ENCODE results near the gene VPS37C.

Gene VPS37C

GRCh38 chr11:61106894-61107470, 54.2 kb downstream of the VPS37C start:
- H3K4me3 ChIP-seq (ENCODE audit: severe bottlenecking), result no peak overlapping the region
- no peak for ATAC-seq (ENCODE audit: low read depth)
- H3K9me3 ChIP-seq (ENCODE audit: severe bottlenecking), result no peaks in the 10 kb centered on the region
- H3K36me3 ChIP-seq (ENCODE audit: low read depth), result no peaks in the 10 kb centered on the region
- no peak overlapping the region for H3K27ac ChIP-seq (ENCODE audit: poor library complexity, severe bottlenecking)
- H3K27me3 ChIP-seq (ENCODE audit: insufficient read depth, poor library complexity, severe bottlenecking), result no peaks in the 10 kb centered on the region
- no peak for DNase-seq (ENCODE audit: low spot score)
- TF ChIP-seq CTCF (IDR thresholded peaks at IDR 0.05; ENCODE audit: poor library complexity, severe bottlenecking), result no peak
- no peaks in the 10 kb centered on the region for H3K4me1 ChIP-seq (ENCODE audit: insufficient read depth, poor library complexity, severe bottlenecking)

GRCh38 chr11:61106296-61106695, 54.9 kb downstream of the VPS37C start:
- TF ChIP-seq CTCF (IDR thresholded peaks at IDR 0.05; ENCODE audit: poor library complexity, severe bottlenecking), result no peak
- H3K36me3 ChIP-seq (ENCODE audit: low read depth), result no peaks in the 10 kb centered on the region
- DNase-seq (ENCODE audit: low spot score) (no peak), ATAC-seq (ENCODE audit: low read depth) (no peak)
- no peak overlapping the region for H3K27ac ChIP-seq (ENCODE audit: poor library complexity, severe bottlenecking)
- no peaks in the 10 kb centered on the region for H3K27me3 ChIP-seq (ENCODE audit: insufficient read depth, poor library complexity, severe bottlenecking)
- H3K9me3 ChIP-seq (ENCODE audit: severe bottlenecking), result no peaks in the 10 kb centered on the region
- H3K4me3 ChIP-seq (ENCODE audit: severe bottlenecking), result no peak overlapping the region
- no peaks in the 10 kb centered on the region for H3K4me1 ChIP-seq (ENCODE audit: insufficient read depth, poor library complexity, severe bottlenecking)

GRCh38 chr11:61104963-61105362, 56.3 kb downstream of the VPS37C start:
- Histone ChIP-seq H3K36me3 (ENCODE audit: low read depth) (no peaks in the 10 kb centered on the region), H3K4me3 (ENCODE audit: severe bottlenecking) (no peak overlapping the region), H3K4me1 (ENCODE audit: insufficient read depth, poor library complexity, severe bottlenecking) (no peaks in the 10 kb centered on the region), H3K27ac (ENCODE audit: poor library complexity, severe bottlenecking) (no peak overlapping the region), H3K27me3 (ENCODE audit: insufficient read depth, poor library complexity, severe bottlenecking) (no peaks in the 10 kb centered on the region), H3K9me3 (ENCODE audit: severe bottlenecking) (no peaks in the 10 kb centered on the region)
- DNase-seq (ENCODE audit: low spot score) (no peak), ATAC-seq (ENCODE audit: low read depth) (no peak)
- TF ChIP-seq CTCF (IDR thresholded peaks at IDR 0.05; ENCODE audit: poor library complexity, severe bottlenecking), result no peak

- Histone ChIP-seq H3K4me3 (ENCODE audit: severe bottlenecking) (no peak overlapping the region), H3K27me3 (ENCODE audit: insufficient read depth, poor library complexity, severe bottlenecking) (no peaks in the 10 kb centered on the region), H3K27ac (ENCODE audit: poor library complexity, severe bottlenecking) (no peak overlapping the region), H3K4me1 (ENCODE audit: insufficient read depth, poor library complexity, severe bottlenecking) (no peaks in the 10 kb centered on the region), H3K9me3 (ENCODE audit: severe bottlenecking) (no peaks in the 10 kb centered on the region), H3K36me3 (ENCODE audit: low read depth) (no peaks in the 10 kb centered on the region)
- TF ChIP-seq CTCF (IDR thresholded peaks at IDR 0.05; ENCODE audit: poor library complexity, severe bottlenecking), result no peak
- ATAC-seq (ENCODE audit: low read depth) (no peak), DNase-seq (ENCODE audit: low spot score) (no peak)
Observed at GRCh38 chr11:61103851-61104423, 57.3 kb downstream of the VPS37C start.

Data from RWPE2 (cell line).